ENCODE results near the gene PIEZO2.

Gene PIEZO2

GRCh38 chr18:10791169-10791831 lies 358.1 kb downstream of the PIEZO2 start:
- no peak for DNase-seq (ENCODE audit: low read depth)

GRCh38 chr18:10789180-10789579 lies 360.2 kb downstream of the PIEZO2 start:
- no peak for DNase-seq (ENCODE audit: low read depth)

GRCh38 chr18:10787293-10787901 lies 362.0 kb downstream of the PIEZO2 start:
- peak; percentile 71 for DNase-seq (ENCODE audit: low read depth)

GRCh38 chr18:10785798-10786197 lies 363.6 kb downstream of the PIEZO2 start:
- DNase-seq (ENCODE audit: low read depth), result no peak

- DNase-seq (ENCODE audit: low read depth), result no peak
These were observed 364.7 kb downstream of the PIEZO2 start for GRCh38 chr18:10784596-10785202.

- no peak for DNase-seq (ENCODE audit: low read depth)
These were observed 365.4 kb downstream of the PIEZO2 start for GRCh38 chr18:10783941-10784340.

- DNase-seq (ENCODE audit: low read depth), result no peak
These were observed 372.9 kb downstream of the PIEZO2 start for GRCh38 chr18:10776493-10776892.

- DNase-seq (ENCODE audit: low read depth), result no peak
These were observed 374.3 kb downstream of the PIEZO2 start for GRCh38 chr18:10775026-10775425.

GRCh38 chr18:10771053-10771709 lies 378.2 kb downstream of the PIEZO2 start:
- DNase-seq (ENCODE audit: low read depth), result no peak

GRCh38 chr18:10770264-10770663 lies 379.1 kb downstream of the PIEZO2 start:
- DNase-seq (ENCODE audit: low read depth), result no peak

GRCh38 chr18:10768221-10768620 lies 381.1 kb downstream of the PIEZO2 start:
- no peak for DNase-seq (ENCODE audit: low read depth)

GRCh38 chr18:10767658-10768057 lies 381.7 kb downstream of the PIEZO2 start:
- DNase-seq (ENCODE audit: low read depth), result no peak

GRCh38 chr18:10760986-10761385 lies 388.4 kb downstream of the PIEZO2 start:
- DNase-seq (ENCODE audit: low read depth), result no peak

GRCh38 chr18:10759241-10759640 lies 390.1 kb downstream of the PIEZO2 start:
- no peak for DNase-seq (ENCODE audit: low read depth)

- DNase-seq (ENCODE audit: low read depth), result no peak
These were observed 391.4 kb downstream of the PIEZO2 start for GRCh38 chr18:10757946-10758345.

GRCh38 chr18:10757349-10757748 lies 392.0 kb downstream of the PIEZO2 start:
- no peak for DNase-seq (ENCODE audit: low read depth)

- no peak for DNase-seq (ENCODE audit: low read depth)
These were observed 393.5 kb downstream of the PIEZO2 start for GRCh38 chr18:10755855-10756254.

GRCh38 chr18:10754128-10754527 lies 395.2 kb downstream of the PIEZO2 start:
- DNase-seq (ENCODE audit: low read depth), result no peak

- DNase-seq (ENCODE audit: low read depth), result no peak
These were observed 397.0 kb downstream of the PIEZO2 start for GRCh38 chr18:10752382-10752781.

GRCh38 chr18:10751653-10752052 lies 397.7 kb downstream of the PIEZO2 start:
- DNase-seq (ENCODE audit: low read depth), result no peak

GRCh38 chr18:10750191-10751035 lies 399.0 kb downstream of the PIEZO2 start:
- DNase-seq (ENCODE audit: low read depth), result no peak

- DNase-seq (ENCODE audit: low read depth), result no peak
These were observed 400.7 kb downstream of the PIEZO2 start for GRCh38 chr18:10748641-10749040.

Data from stimulated activated CD8-positive, alpha-beta memory T cell treated with anti-CD3 and anti-CD28 coated beads, Interleukin-4, amount 100 ng/mL, for 24 hours (primary cell).